HEK293T (cell line): ENCODE data around the gene NBAS.

ENCODE experiments used
- CTCF ChIA-PET: fragments of 350-600 bp; formaldehyde crosslinking; extraction: SDS; loops from one replicate; lab custom pipeline; 2021; ENCODE audit warnings: antibody characterized with exemption, inconsistent platforms; lab: Yijun Ruan, JAX
- POLR2A ChIA-PET: fragments of 350-600 bp; formaldehyde crosslinking; extraction: SDS; loops from one replicate; lab custom pipeline; 2020; ENCODE audit warnings: antibody characterized with exemption, inconsistent platforms; lab: Yijun Ruan, JAX
- DNase-seq: peaks from one replicate; pipeline ENCODE4 v3.0.0; 2012; ENCODE audit warnings: mixed read lengths; ENCODE audit errors: extremely low spot score
- ARNT ChIP-seq: fragments of 450-650 bp; IDR thresholded peaks from 2 replicates; pipeline ENCODE4 v1.6.1; 2017; ENCODE audit warnings: mild to moderate bottlenecking
- BHLHE40 ChIP-seq: fragments of 450-650 bp; IDR thresholded peaks from 2 replicates; pipeline ENCODE4 v1.6.1; 2016; ENCODE audit warnings: mild to moderate bottlenecking, moderate library complexity, borderline replicate concordance
- CTBP1 ChIP-seq: fragments of 450-650 bp; IDR thresholded peaks from 2 replicates; pipeline ENCODE4 v1.6.1; 2016; ENCODE audit warnings: borderline replicate concordance
- ELF4 ChIP-seq: fragments of 450-650 bp; IDR thresholded peaks from 2 replicates; pipeline ENCODE4 v1.6.1; 2017; ENCODE audit warnings: antibody characterized with exemption
- FOXA1 ChIP-seq: fragments of 450-650 bp; IDR thresholded peaks from 2 replicates; pipeline ENCODE4 v1.6.1; 2016; ENCODE audit warnings: mild to moderate bottlenecking
- FOXK2 ChIP-seq: fragments of 450-650 bp; IDR thresholded peaks from 2 replicates; pipeline ENCODE4 v1.6.1; 2016; ENCODE audit warnings: mild to moderate bottlenecking
- FOXM1 ChIP-seq: fragments of 450-650 bp; IDR thresholded peaks from 2 replicates; pipeline ENCODE4 v1.6.1; 2017; ENCODE audit warnings: mild to moderate bottlenecking, borderline replicate concordance
- HDGF ChIP-seq: fragments of 450-650 bp; IDR thresholded peaks from 2 replicates; pipeline ENCODE4 v1.6.1; 2017; ENCODE audit warnings: antibody characterized with exemption, borderline replicate concordance
- L3MBTL2 ChIP-seq: fragments of 450-650 bp; conservative IDR thresholded peaks from 2 replicates; pipeline ENCODE4 v1.6.1; 2016; ENCODE audit warnings: mild to moderate bottlenecking
- LEF1 ChIP-seq: fragments of 450-650 bp; IDR thresholded peaks from 2 replicates; pipeline ENCODE4 v1.6.1; 2017; ENCODE audit warnings: mild to moderate bottlenecking, borderline replicate concordance
- NFRKB ChIP-seq: fragments of 450-650 bp; IDR thresholded peaks from 2 replicates; pipeline ENCODE4 v1.6.1; 2016; ENCODE audit warnings: mild to moderate bottlenecking, moderate library complexity
- PKNOX1 ChIP-seq: fragments of 450-650 bp; IDR thresholded peaks from 2 replicates; pipeline ENCODE4 v1.6.1; 2016
- SP1 ChIP-seq: fragments of 450-650 bp; IDR thresholded peaks from 2 replicates; pipeline ENCODE4 v1.6.1; 2017
- SUZ12 ChIP-seq: fragments of 450-650 bp; IDR thresholded peaks from 2 replicates; pipeline ENCODE4 v1.6.1; 2016; ENCODE audit warnings: mild to moderate bottlenecking
- TARDBP ChIP-seq: fragments of 450-650 bp; IDR thresholded peaks from 2 replicates; pipeline ENCODE4 v1.6.1; 2016
- ZNF384 ChIP-seq: fragments of 450-650 bp; IDR thresholded peaks from 2 replicates; pipeline ENCODE4 v1.6.1; 2016

Gene NBAS

DNA sequence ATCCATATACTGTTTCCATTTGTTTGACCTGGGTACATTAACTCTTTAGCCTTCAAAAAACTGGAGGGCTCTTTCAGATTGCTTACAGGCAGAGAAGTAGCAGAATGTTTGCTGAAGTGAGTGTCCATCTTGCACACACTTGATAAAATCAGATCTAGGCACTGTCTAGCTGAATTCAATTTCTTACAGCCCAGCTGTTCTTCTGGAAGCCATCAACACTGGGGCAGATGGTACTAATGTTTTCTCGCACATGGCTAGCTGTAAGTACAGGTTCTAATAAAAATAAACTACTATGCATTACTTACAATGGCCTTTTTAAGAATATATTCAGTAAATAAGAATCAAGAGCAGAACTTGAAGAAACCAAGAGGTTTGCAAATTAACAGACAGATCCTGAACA, 175.9 kb downstream of the NBAS start:
- no peak for DNase-seq
- TF ChIP-seq PKNOX1: no peak
- TF ChIP-seq BHLHE40: no peak
- no peak for TF ChIP-seq ARNT
- TF ChIP-seq ZNF384: no peak
- POLR2A ChIA-PET: no interaction called here
- CTCF ChIA-PET: no interaction called here

DNA sequence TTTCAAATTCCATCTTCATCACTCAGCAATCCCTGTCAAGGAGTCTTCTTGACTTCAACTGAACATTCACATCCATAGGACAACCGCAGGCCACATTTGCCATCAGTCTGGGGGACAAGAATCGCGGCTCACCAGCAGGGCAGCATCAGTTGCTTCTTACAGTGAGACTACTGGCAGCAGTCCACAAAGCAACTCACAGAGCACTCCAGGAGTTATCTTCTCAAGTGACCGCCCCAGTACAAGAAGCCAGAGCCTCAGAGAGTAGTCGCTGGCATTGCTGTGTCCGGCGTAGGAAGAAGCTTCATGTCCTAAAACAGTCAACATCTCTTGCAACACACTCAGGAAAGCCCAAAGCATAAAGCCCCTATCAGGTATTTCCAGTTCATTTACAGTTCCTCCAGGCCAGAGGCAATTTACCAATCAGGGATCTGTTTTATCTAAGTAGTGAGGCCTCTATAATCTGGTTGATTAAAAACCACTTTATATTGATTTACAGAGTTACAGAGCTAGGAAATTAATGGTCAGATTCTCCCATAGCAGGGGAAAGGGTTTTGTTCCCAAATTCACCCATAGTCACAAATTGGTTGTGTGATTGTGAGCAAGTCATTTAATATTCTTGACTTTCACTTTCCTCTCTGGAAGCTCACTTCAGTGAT, 177.3 kb downstream of the NBAS start:
- ChIA-PET POLR2A (no interaction called here), CTCF (no interaction called here)
- no peak for DNase-seq
- no peak for TF ChIP-seq SP1
- no peak for TF ChIP-seq ZNF384
- TF ChIP-seq LEF1: no peak
- no peak for TF ChIP-seq SUZ12
- TF ChIP-seq FOXA1: no peak
- no peak for TF ChIP-seq BHLHE40
- TF ChIP-seq CTBP1: no peak
- no peak for TF ChIP-seq FOXM1
- TF ChIP-seq L3MBTL2: no peak
- TF ChIP-seq TARDBP: no peak
- TF ChIP-seq FOXK2: no peak
- no peak for TF ChIP-seq ARNT
- no peak for TF ChIP-seq HDGF
- no peak for TF ChIP-seq ELF4
- TF ChIP-seq NFRKB: no peak
- TF ChIP-seq PKNOX1: no peak

GRCh38 chr2:15378148-15378908, 182.8 kb downstream of the NBAS start:
- DNase-seq: no peak
- ChIA-PET POLR2A (no interaction called here), CTCF (no interaction called here)
- TF ChIP-seq HDGF (no peak), FOXK2 (no peak), ELF4 (no peak), BHLHE40 (no peak), NFRKB (no peak), ZNF384 (no peak), PKNOX1 (no peak), FOXA1 (no peak), SUZ12 (no peak)

DNA sequence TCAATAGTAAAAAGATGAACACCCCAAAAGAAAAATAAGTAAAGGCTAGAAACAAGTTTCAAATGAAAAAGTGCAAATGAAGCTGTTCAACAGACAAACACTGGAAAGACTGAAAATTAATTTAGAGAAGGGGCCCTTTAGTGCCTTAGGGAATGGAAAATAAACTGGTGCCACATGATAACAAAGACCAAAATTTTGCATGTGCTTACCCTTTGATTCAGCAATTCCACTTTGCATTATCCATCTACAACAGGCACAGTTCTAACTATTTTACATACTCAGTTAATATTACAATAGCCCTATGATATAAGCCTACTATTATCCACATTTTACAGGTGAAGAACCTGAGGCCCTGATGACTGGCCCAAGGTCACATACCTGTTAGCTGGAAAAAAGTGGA, 183.9 kb downstream of the NBAS start:
- TF ChIP-seq HDGF (no peak), PKNOX1 (no peak), FOXA1 (no peak), ARNT (no peak), TARDBP (no peak), SP1 (no peak), NFRKB (no peak), BHLHE40 (no peak), L3MBTL2 (no peak), CTBP1 (no peak), LEF1 (no peak), SUZ12 (no peak), ZNF384 (no peak)
- ChIA-PET POLR2A (no interaction called here), CTCF (no interaction called here)
- DNase-seq: no peak

DNA sequence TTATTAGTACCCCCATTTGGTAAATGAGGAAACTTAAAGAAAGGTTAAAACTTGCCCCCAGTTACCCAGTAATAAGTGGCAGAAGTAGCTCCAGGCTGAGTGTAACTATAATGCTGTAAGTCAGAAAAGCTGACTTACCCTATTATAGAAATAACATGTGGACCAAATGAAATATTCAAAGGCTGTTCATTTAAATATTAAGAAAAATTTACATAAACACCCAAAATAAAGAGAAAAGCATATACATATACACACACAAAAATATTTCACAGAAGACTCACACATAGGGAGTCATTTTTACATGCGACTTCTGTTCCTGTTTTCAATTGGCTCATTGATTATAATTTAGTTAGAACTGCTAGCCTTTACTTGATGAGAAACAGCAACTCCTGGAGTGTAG, 189.1 kb downstream of the NBAS start:
- ChIA-PET CTCF (no interaction called here), POLR2A (no interaction called here)
- no peak for DNase-seq
- no peak for TF ChIP-seq SUZ12
- TF ChIP-seq CTBP1: no peak
- no peak for TF ChIP-seq SP1

- POLR2A ChIA-PET: no interaction called here
- DNase-seq: no peak
These were observed 192.0 kb downstream of the NBAS start for GRCh38 chr2:15369129-15369528.

More at GRCh38 chr2:15369129-15369528, 192.0 kb downstream of the NBAS start:
- TF ChIP-seq FOXM1 (no peak), SP1 (no peak), PKNOX1 (no peak), ELF4 (no peak)
- CTCF ChIA-PET: no interaction called here
